WTC11 (cell line): ENCODE measurements around the gene ZBTB7C. TPM values are rescaled to one million over a fixed set of nuclear protein-coding genes. Genes with fewer than 3 reads are reported as not detected.

Source experiments
- ATAC-seq: fragments of 200-7000 bp; cut with Tn5 transposase; 2 replicates; pipeline ENCODE4 v1.10.0; 2021; ENCODE audit warnings: mild to moderate bottlenecking, moderate library complexity
- CTCF ChIA-PET: fragments of 300-600 bp; sonication (Branson Sonifier 250); formaldehyde crosslinking; loops from one replicate; lab custom pipeline; 2021; ENCODE audit warnings: antibody characterized with exemption; lab: Charles Lee
- POLR2A ChIA-PET: fragments of 350-600 bp; sonication (Branson Sonifier 250); formaldehyde crosslinking; loops from one replicate; lab custom pipeline; 2021; ENCODE audit warnings: antibody characterized with exemption; lab: Charles Lee
- DNase-seq: peaks from one replicate; pipeline ENCODE4 v3.0.0; 2021; ENCODE audit warnings: low spot score
- H3K27ac Mint-ChIP-seq: 2 replicates; pipeline ENCODE4 v1.8.0; 2021; ENCODE audit warnings: mixed read lengths
- H3K27me3 Mint-ChIP-seq: 2 replicates; pipeline ENCODE4 v1.8.0; 2021; ENCODE audit warnings: low read depth, mild to moderate bottlenecking, moderate library complexity, mixed read lengths
- H3K36me3 Mint-ChIP-seq: 2 replicates; pipeline ENCODE4 v1.8.0; 2021; ENCODE audit warnings: mixed read lengths
- H3K4me1 Mint-ChIP-seq: 2 replicates; pipeline ENCODE4 v1.8.0; 2022; ENCODE audit warnings: mixed read lengths
- H3K4me3 Mint-ChIP-seq: 2 replicates; pipeline ENCODE4 v1.8.0; 2021; ENCODE audit warnings: mild to moderate bottlenecking, moderate library complexity, mixed read lengths
- H3K9me3 Mint-ChIP-seq: 2 replicates; pipeline ENCODE4 v1.8.0; 2021; ENCODE audit warnings: mixed read lengths
- CBFB ChIP-seq: sonication (generic); formaldehyde crosslinking; IDR thresholded peaks from 2 replicates; pipeline ENCODE4 v1.8.1; 2022; ENCODE audit warnings: mild to moderate bottlenecking, low read depth, missing genetic modification reagents
- E2F4 ChIP-seq: sonication (generic); formaldehyde crosslinking; IDR thresholded peaks from 2 replicates; pipeline ENCODE4 v1.8.1; 2022; ENCODE audit warnings: low read depth, mild to moderate bottlenecking, moderate library complexity, missing genetic modification reagents, borderline replicate concordance
- GRHL2 ChIP-seq: fragments of 250-450 bp; sonication (Bioruptor Pico); IDR thresholded peaks from 2 replicates; pipeline ENCODE4 v1.8.0; 2022; ENCODE audit warnings: mild to moderate bottlenecking, moderate library complexity; ENCODE audit not compliant: insufficient replicate concordance, severe bottlenecking
- NFYB ChIP-seq: sonication (generic); formaldehyde crosslinking; conservative IDR thresholded peaks from 2 replicates; pipeline ENCODE4 v1.8.0; 2022; ENCODE audit warnings: low read depth, missing genetic modification reagents
- RORB ChIP-seq: fragments of 250-450 bp; sonication (Bioruptor Pico); IDR thresholded peaks from 2 replicates; pipeline ENCODE4 v1.9.0; 2021; ENCODE audit warnings: mild to moderate bottlenecking
- SMAD4 ChIP-seq: sonication (generic); formaldehyde crosslinking; IDR thresholded peaks from 2 replicates; pipeline ENCODE4 v1.8.0; 2022; ENCODE audit warnings: mild to moderate bottlenecking, missing genetic modification reagents
- ZMAT4 ChIP-seq: fragments of 250-450 bp; sonication (Bioruptor Pico); IDR thresholded peaks from 2 replicates; pipeline ENCODE4 v1.9.0; 2021; ENCODE audit warnings: mild to moderate bottlenecking
- ZNF138 ChIP-seq: sonication (generic); formaldehyde crosslinking; conservative IDR thresholded peaks from 2 replicates; pipeline ENCODE4 v1.8.1; 2022; ENCODE audit warnings: mild to moderate bottlenecking, moderate library complexity, missing genetic modification reagents
- ZNF219 ChIP-seq: sonication (generic); formaldehyde crosslinking; IDR thresholded peaks from 2 replicates; pipeline ENCODE4 v1.8.0; 2023; ENCODE audit warnings: missing genetic modification reagents, mild to moderate bottlenecking, borderline replicate concordance
- ZNF263 ChIP-seq: sonication (generic); formaldehyde crosslinking; IDR thresholded peaks from 2 replicates; pipeline ENCODE4 v1.8.1; 2022; ENCODE audit warnings: low read depth, mild to moderate bottlenecking, moderate library complexity, missing genetic modification reagents
- ZNF671 ChIP-seq: fragments of 250-450 bp; sonication (Bioruptor Pico); IDR thresholded peaks from 2 replicates; pipeline ENCODE4 v1.8.0; 2021; ENCODE audit warnings: mild to moderate bottlenecking
- total RNA-seq: library from RNA; stranded (reverse); gene quantifications from 3 replicates; pipeline ENCODE4 v1.2.3, GENCODE V29; 2021
- TF ChIP-seq, protein P1 (sequence below): fragments of 250-450 bp; sonication (Bioruptor Pico); IDR thresholded peaks from 2 replicates; pipeline ENCODE4 v1.9.0; 2021; ENCODE audit warnings: mild to moderate bottlenecking, borderline replicate concordance
- TF ChIP-seq, protein P2 (sequence below): sonication (generic); formaldehyde crosslinking; IDR thresholded peaks from 2 replicates; pipeline ENCODE4 v1.8.1; 2023; ENCODE audit warnings: mild to moderate bottlenecking, moderate library complexity, missing genetic modification reagents
- TF ChIP-seq, protein P3 (sequence below): sonication (generic); formaldehyde crosslinking; IDR thresholded peaks from 2 replicates; pipeline ENCODE4 v1.8.0; 2022; ENCODE audit warnings: mild to moderate bottlenecking, missing genetic modification reagents
- TF ChIP-seq, protein P4 (sequence below): sonication (generic); formaldehyde crosslinking; IDR thresholded peaks from 2 replicates; pipeline ENCODE4 v1.8.0; 2022; ENCODE audit warnings: mild to moderate bottlenecking, missing genetic modification reagents
- TF ChIP-seq, protein P5 (sequence below): fragments of 250-450 bp; sonication (Bioruptor Pico); IDR thresholded peaks from 2 replicates; pipeline ENCODE4 v1.8.0; 2021; ENCODE audit warnings: mild to moderate bottlenecking

ZBTB7C gene
- total RNA-seq, 1 experiment from 2014 or later, result 0.48 TPM

- TF ChIP-seq CBFB (CRISPR knock-in tag) (no peak), ZNF263 (CRISPR knock-in tag) (no peak), ZNF219 (CRISPR knock-in tag) (no peak), ZMAT4 (CRISPR knock-in tag) (no peak), E2F4 (CRISPR knock-in tag) (no peak), RORB (CRISPR knock-in tag) (no peak), ZNF671 (CRISPR knock-in tag) (no peak), NFYB (no peak), SMAD4 (CRISPR knock-in tag) (no peak), ZNF138 (CRISPR knock-in tag) (no peak)
- TF ChIP-seq, protein P1, sequence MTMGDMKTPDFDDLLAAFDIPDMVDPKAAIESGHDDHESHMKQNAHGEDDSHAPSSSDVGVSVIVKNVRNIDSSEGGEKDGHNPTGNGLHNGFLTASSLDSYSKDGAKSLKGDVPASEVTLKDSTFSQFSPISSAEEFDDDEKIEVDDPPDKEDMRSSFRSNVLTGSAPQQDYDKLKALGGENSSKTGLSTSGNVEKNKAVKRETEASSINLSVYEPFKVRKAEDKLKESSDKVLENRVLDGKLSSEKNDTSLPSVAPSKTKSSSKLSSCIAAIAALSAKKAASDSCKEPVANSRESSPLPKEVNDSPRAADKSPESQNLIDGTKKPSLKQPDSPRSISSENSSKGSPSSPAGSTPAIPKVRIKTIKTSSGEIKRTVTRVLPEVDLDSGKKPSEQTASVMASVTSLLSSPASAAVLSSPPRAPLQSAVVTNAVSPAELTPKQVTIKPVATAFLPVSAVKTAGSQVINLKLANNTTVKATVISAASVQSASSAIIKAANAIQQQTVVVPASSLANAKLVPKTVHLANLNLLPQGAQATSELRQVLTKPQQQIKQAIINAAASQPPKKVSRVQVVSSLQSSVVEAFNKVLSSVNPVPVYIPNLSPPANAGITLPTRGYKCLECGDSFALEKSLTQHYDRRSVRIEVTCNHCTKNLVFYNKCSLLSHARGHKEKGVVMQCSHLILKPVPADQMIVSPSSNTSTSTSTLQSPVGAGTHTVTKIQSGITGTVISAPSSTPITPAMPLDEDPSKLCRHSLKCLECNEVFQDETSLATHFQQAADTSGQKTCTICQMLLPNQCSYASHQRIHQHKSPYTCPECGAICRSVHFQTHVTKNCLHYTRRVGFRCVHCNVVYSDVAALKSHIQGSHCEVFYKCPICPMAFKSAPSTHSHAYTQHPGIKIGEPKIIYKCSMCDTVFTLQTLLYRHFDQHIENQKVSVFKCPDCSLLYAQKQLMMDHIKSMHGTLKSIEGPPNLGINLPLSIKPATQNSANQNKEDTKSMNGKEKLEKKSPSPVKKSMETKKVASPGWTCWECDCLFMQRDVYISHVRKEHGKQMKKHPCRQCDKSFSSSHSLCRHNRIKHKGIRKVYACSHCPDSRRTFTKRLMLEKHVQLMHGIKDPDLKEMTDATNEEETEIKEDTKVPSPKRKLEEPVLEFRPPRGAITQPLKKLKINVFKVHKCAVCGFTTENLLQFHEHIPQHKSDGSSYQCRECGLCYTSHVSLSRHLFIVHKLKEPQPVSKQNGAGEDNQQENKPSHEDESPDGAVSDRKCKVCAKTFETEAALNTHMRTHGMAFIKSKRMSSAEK (CRISPR knock-in tag), result no peak
- TF ChIP-seq, protein P2, sequence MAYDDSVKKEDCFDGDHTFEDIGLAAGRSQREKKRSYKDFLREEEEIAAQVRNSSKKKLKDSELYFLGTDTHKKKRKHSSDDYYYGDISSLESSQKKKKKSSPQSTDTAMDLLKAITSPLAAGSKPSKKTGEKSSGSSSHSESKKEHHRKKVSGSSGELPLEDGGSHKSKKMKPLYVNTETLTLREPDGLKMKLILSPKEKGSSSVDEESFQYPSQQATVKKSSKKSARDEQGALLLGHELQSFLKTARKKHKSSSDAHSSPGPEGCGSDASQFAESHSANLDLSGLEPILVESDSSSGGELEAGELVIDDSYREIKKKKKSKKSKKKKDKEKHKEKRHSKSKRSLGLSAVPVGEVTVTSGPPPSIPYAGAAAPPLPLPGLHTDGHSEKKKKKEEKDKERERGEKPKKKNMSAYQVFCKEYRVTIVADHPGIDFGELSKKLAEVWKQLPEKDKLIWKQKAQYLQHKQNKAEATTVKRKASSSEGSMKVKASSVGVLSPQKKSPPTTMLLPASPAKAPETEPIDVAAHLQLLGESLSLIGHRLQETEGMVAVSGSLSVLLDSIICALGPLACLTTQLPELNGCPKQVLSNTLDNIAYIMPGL, result no peak
- TF ChIP-seq, protein P3, sequence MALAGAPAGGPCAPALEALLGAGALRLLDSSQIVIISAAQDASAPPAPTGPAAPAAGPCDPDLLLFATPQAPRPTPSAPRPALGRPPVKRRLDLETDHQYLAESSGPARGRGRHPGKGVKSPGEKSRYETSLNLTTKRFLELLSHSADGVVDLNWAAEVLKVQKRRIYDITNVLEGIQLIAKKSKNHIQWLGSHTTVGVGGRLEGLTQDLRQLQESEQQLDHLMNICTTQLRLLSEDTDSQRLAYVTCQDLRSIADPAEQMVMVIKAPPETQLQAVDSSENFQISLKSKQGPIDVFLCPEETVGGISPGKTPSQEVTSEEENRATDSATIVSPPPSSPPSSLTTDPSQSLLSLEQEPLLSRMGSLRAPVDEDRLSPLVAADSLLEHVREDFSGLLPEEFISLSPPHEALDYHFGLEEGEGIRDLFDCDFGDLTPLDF, result no peak
- TF ChIP-seq, protein P4, sequence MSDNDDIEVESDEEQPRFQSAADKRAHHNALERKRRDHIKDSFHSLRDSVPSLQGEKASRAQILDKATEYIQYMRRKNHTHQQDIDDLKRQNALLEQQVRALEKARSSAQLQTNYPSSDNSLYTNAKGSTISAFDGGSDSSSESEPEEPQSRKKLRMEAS (CRISPR knock-in tag), result no peak
- peaks cover 4% of the 10 kb centered on the region for H3K4me1 Mint-ChIP-seq
- H3K27me3 Mint-ChIP-seq, result peaks cover 9% of the 10 kb centered on the region
- H3K27ac Mint-ChIP-seq, result no peak overlapping the region
- ChIA-PET POLR2A (no interaction called here), CTCF (no interaction called here)
- H3K36me3 Mint-ChIP-seq, result no peaks in the 10 kb centered on the region
- H3K4me3 Mint-ChIP-seq, result no peak overlapping the region
- no peaks in the 10 kb centered on the region for H3K9me3 Mint-ChIP-seq
- DNase-seq (no peak), ATAC-seq (no peak)
Observed at GRCh38 chr18:48388478-48388877, 20.7 kb downstream of the ZBTB7C start.

DNA sequence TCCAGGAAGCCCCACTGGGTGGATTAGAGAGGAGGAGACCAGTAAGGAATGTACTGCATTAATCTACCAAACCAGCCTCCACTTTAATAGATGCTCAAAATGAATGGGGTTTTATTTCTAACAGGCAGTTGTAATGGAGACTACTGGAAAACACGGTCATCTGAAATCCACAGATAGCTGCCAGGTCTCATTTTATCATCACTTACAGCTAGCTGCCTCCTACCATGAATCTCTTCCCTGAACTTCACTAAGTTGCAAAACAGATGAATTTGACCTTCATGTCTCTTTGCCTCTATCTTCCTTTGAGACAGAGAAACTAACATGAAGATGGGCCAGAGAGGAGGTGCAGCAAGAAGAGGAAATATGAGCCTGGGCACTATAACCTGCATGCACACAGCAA lies 21.9 kb downstream of the ZBTB7C start:
- DNase-seq (no peak), ATAC-seq (no peak)
- ChIA-PET POLR2A (no interaction called here), CTCF (no interaction called here)
- TF ChIP-seq, protein P5, sequence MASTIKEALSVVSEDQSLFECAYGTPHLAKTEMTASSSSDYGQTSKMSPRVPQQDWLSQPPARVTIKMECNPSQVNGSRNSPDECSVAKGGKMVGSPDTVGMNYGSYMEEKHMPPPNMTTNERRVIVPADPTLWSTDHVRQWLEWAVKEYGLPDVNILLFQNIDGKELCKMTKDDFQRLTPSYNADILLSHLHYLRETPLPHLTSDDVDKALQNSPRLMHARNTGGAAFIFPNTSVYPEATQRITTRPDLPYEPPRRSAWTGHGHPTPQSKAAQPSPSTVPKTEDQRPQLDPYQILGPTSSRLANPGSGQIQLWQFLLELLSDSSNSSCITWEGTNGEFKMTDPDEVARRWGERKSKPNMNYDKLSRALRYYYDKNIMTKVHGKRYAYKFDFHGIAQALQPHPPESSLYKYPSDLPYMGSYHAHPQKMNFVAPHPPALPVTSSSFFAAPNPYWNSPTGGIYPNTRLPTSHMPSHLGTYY (CRISPR knock-in tag), result no peak
- no peak for TF ChIP-seq GRHL2
- Mint-ChIP-seq H3K27ac (no peak overlapping the region), H3K4me3 (no peak overlapping the region), H3K27me3 (peaks cover 9% of the 10 kb centered on the region), H3K4me1 (no peaks in the 10 kb centered on the region), H3K36me3 (no peaks in the 10 kb centered on the region), H3K9me3 (no peaks in the 10 kb centered on the region)
